T-helper 17 cell (primary cell): Measurements from ENCODE around the gene PAQR3. TPM values are rescaled to one million over a fixed set of nuclear protein-coding genes. Genes with fewer than 3 reads are reported as not detected.
"Not testable (repeated sequence)": the region's sequence is repeated elsewhere in the genome, so short reads cannot be mapped to it uniquely, and the experiment has no call there.

Source experiments
- ATAC-seq: fragments of 150-1000 bp; cut with Tn5 transposase; 2 replicates; pipeline ENCODE4 v1.10.0; 2021; ENCODE audit warnings: mild to moderate bottlenecking, moderate library complexity
- DNase-seq, 3 donors: peaks; one replicate each; pipeline versions ENCODE4 v3.0.0 to v3.0.0-alpha.2; 2020 to 2021
- H3K9me3 ChIP-seq: one replicate; pipeline ENCODE4 v1.7.0; 2013; ENCODE audit warnings: low read length, mild to moderate bottlenecking; ENCODE audit not compliant: control insufficient read depth, poor library complexity, severe bottlenecking
- H3K27ac Mint-ChIP-seq: one replicate; pipeline ENCODE4 v1.8.0; 2022; ENCODE audit warnings: mild to moderate bottlenecking, moderate library complexity, mixed read lengths
- H3K27me3 Mint-ChIP-seq: one replicate; pipeline ENCODE4 v1.8.0; 2022; ENCODE audit warnings: mixed read lengths
- H3K36me3 Mint-ChIP-seq: one replicate; pipeline ENCODE4 v1.8.0; 2022; ENCODE audit warnings: low read depth, mixed read lengths
- H3K4me1 Mint-ChIP-seq: one replicate; pipeline ENCODE4 v1.8.0; 2022; ENCODE audit warnings: mild to moderate bottlenecking, mixed read lengths
- H3K4me3 Mint-ChIP-seq: one replicate; pipeline ENCODE4 v1.8.0; 2022; ENCODE audit warnings: mild to moderate bottlenecking, moderate library complexity, mixed read lengths
- total RNA-seq, 4 donors: library from RNA in 2 of 4; stranded (reverse) in 2 of 4; gene quantifications; one replicate each; pipeline ENCODE4 v1.2.3 and lab custom pipeline; 2022 to 2026

The PAQR3 gene
- total RNA-seq, 2 donors from 2014 or later, result 25.5 to 29.5 TPM

GRCh38 chr4:78910612-78911011 is 28.6 kb downstream of the PAQR3 start:
- no peaks in the 10 kb centered on the region for H3K9me3 ChIP-seq
- Mint-ChIP-seq H3K27ac (no peak overlapping the region), H3K4me3 (no peak overlapping the region), H3K36me3 (no peaks in the 10 kb centered on the region), H3K27me3 (no peaks in the 10 kb centered on the region), H3K4me1 (no peaks in the 10 kb centered on the region)
- DNase-seq, result no peak
- ATAC-seq, result no peak

DNA sequence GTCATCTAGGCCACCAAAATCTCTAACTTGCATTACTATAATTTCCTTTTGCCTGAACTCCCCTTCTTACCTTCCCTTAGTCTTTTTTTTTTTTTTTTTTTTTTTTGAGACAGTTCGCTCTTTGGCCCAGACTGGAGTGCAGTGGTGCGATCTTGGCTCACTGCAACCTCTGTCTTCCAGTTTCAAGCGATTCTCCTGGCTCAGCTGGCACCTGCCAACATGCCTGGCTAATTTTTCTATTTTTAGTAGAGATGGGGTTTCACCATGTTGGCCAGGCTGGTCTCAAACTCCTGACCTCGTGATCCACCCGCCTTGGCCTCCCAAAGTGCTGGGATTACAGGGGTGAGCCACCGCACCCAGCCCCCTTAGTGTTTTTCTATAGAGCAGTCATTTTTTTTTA is 30.3 kb downstream of the PAQR3 start:
- not testable (repeated sequence) for DNase-seq, H3K27ac Mint-ChIP-seq, H3K36me3 Mint-ChIP-seq, ATAC-seq, H3K9me3 ChIP-seq, H3K4me3 Mint-ChIP-seq, H3K27me3 Mint-ChIP-seq, H3K4me1 Mint-ChIP-seq

DNA sequence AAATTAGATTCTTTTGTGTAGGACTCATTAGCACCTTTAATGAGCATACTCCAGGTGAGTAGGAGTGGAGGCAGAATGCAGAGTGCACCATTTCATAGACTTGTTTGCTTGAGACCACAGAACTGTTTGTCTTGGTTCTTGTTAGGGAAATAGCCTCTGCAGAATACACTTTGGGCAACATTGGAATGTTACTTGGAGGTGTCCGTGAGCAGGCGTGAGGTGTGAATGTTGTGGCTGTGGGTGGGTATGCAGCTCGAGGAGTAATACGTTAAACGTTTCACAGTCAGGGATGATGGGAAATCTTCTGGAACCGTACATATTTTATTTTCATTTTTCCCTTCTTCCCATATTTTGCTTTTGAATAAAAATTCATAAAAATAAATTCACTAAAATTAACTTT is 31.6 kb downstream of the PAQR3 start:
- Mint-ChIP-seq H3K4me3 (no peak overlapping the region), H3K4me1 (no peaks in the 10 kb centered on the region), H3K27ac (no peak overlapping the region), H3K27me3 (no peaks in the 10 kb centered on the region), H3K36me3 (no peaks in the 10 kb centered on the region)
- ATAC-seq (no peak), DNase-seq (no peak)
- H3K9me3 ChIP-seq, result no peaks in the 10 kb centered on the region

DNA sequence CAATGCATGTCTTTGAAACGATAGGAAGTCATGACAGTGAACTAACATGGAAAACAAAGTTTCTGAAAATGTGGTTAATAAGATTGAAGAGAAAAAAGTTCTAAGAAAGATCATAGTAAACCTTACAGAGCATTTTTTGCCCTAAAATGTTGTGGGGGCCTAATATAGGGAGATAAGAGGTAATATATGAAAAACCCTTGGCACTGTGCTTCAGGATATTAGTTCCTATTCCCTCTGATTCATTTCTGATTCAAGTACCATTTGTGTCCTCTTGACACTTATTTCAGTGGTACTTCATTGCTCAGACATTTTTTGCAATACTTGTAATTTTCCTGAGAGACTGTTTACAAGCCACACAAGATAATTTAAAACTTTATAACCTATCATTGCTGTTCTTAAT is 35.1 kb downstream of the PAQR3 start:
- Mint-ChIP-seq H3K4me1 (no peaks in the 10 kb centered on the region), H3K27ac (no peak overlapping the region), H3K27me3 (no peaks in the 10 kb centered on the region), H3K36me3 (no peaks in the 10 kb centered on the region), H3K4me3 (no peak overlapping the region)
- H3K9me3 ChIP-seq, result no peaks in the 10 kb centered on the region
- no peak for DNase-seq
- no peak for ATAC-seq

- no peak overlapping the region for H3K27ac Mint-ChIP-seq
- no peak for ATAC-seq
- H3K4me3 Mint-ChIP-seq, result no peak overlapping the region
Measured at GRCh38 chr4:78902298-78902697, 36.9 kb downstream of the PAQR3 start.

GRCh38 chr4:78901882-78902281 is 37.4 kb downstream of the PAQR3 start:
- no peaks in the 10 kb centered on the region for H3K27me3 Mint-ChIP-seq
- no peaks in the 10 kb centered on the region for H3K36me3 Mint-ChIP-seq

More at GRCh38 chr4:78902298-78902697, 36.9 kb downstream of the PAQR3 start:
- Mint-ChIP-seq H3K36me3 (no peaks in the 10 kb centered on the region), H3K4me1 (no peaks in the 10 kb centered on the region), H3K27me3 (no peaks in the 10 kb centered on the region)
- H3K9me3 ChIP-seq, result no peaks in the 10 kb centered on the region
- DNase-seq, result no peak

GRCh38 chr4:78899302-78899701 is 39.9 kb downstream of the PAQR3 start:
- H3K36me3 Mint-ChIP-seq, result no peaks in the 10 kb centered on the region
- no peak for ATAC-seq
- no peaks in the 10 kb centered on the region for H3K4me1 Mint-ChIP-seq
- H3K9me3 ChIP-seq, result no peaks in the 10 kb centered on the region
- H3K4me3 Mint-ChIP-seq, result no peak overlapping the region
- DNase-seq, result no peak
- no peaks in the 10 kb centered on the region for H3K27me3 Mint-ChIP-seq
- H3K27ac Mint-ChIP-seq, result no peak overlapping the region

More at GRCh38 chr4:78901882-78902281, 37.4 kb downstream of the PAQR3 start:
- Mint-ChIP-seq H3K4me1 (no peaks in the 10 kb centered on the region), H3K27ac (no peak overlapping the region), H3K4me3 (no peak overlapping the region)
- ATAC-seq, result no peak
- H3K9me3 ChIP-seq, result no peaks in the 10 kb centered on the region
- no peak for DNase-seq

DNA sequence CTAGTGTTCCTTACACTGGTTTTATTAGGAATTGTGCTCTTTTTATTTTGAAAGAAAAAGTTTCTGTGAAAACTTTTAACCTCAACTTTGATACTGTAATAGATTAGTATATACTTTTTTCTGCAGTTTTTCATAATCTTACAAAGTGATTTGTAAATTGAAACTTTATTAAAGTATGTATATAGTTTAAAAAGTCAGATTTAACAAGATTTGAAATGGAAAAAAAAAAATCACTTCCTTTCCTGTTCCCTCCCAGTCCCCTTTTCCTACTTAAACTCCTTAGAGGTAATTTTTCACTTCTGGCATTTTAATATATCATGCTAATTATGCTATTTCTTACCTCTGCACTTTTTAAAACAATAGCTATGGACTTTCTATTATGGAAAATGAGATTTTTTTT is 49.3 kb downstream of the PAQR3 start:
- Mint-ChIP-seq H3K27me3 (no peaks in the 10 kb centered on the region), H3K4me3 (no peak overlapping the region), H3K27ac (no peak overlapping the region), H3K36me3 (peaks cover 12% of the 10 kb centered on the region), H3K4me1 (peaks cover 10% of the 10 kb centered on the region)
- no peaks in the 10 kb centered on the region for H3K9me3 ChIP-seq
- ATAC-seq (no peak), DNase-seq (no peak)

DNA sequence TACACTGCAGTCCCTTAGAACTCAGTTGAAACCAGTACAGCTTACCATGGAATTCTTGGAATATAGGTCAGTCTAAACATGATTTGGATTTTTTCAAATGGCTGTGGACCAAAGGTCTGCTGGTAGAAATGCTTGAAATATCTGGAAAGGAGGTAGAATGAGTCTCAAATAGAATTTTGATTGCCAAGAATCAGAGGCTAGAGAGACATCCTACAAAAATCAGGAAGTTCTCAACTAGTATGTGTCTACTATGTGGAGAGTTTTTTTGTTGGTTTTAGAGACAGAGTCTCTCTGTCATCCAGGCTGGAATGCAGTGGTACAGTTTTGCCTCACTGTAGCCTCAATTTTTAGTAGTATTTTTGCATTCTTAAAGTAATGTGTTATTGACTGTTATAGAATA is 53.6 kb downstream of the PAQR3 start:
- peaks cover 3% of the 10 kb centered on the region for H3K36me3 Mint-ChIP-seq
- H3K4me3 Mint-ChIP-seq, result no peak overlapping the region
- H3K27ac Mint-ChIP-seq, result no peak overlapping the region
- DNase-seq, result no peak
- H3K9me3 ChIP-seq, result no peaks in the 10 kb centered on the region
- H3K4me1 Mint-ChIP-seq, result peaks cover 6% of the 10 kb centered on the region
- no peaks in the 10 kb centered on the region for H3K27me3 Mint-ChIP-seq
- no peak for ATAC-seq

DNA sequence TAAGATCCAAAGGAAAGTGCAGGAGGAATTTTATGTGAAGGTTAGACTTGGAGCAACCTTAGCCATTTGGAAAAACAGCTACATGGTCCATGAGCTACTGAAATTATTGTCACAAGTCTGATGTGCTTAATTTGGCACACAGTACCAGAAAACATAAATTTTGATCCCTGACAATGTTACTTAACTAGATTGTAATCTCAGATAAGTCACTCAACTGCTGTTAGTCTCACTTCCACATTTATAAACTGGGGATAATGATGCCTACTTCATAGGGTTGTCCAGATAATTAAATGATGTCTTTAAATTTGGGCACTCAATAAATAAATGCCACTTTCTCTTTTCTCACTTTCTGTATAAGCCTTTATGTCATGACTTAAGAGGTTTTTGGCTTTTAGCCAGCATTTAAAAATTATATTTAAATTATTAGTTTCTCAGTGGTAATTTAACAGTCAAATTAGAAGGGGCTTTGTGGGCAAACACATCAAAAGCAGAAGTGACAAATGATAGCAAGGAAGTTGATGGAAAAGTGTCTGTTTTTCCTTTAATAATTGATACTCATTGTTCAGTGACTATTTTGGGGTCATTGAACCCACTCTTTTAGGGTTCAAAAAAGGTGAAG is 58.3 kb downstream of the PAQR3 start:
- H3K9me3 ChIP-seq, result no peaks in the 10 kb centered on the region
- DNase-seq, result no peak
- ATAC-seq, result no peak
- Mint-ChIP-seq H3K36me3 (no peaks in the 10 kb centered on the region), H3K4me1 (no peaks in the 10 kb centered on the region), H3K27me3 (no peaks in the 10 kb centered on the region), H3K27ac (no peak overlapping the region), H3K4me3 (no peak overlapping the region)

GRCh38 chr4:78878031-78878430 is 61.2 kb downstream of the PAQR3 start:
- Mint-ChIP-seq H3K4me1 (no peaks in the 10 kb centered on the region), H3K27me3 (no peaks in the 10 kb centered on the region), H3K4me3 (no peak overlapping the region), H3K27ac (no peak overlapping the region), H3K36me3 (no peaks in the 10 kb centered on the region)
- no peaks in the 10 kb centered on the region for H3K9me3 ChIP-seq
- DNase-seq (no peak), ATAC-seq (no peak)

- Mint-ChIP-seq H3K4me3 (no peak overlapping the region), H3K27me3 (no peaks in the 10 kb centered on the region), H3K27ac (no peak overlapping the region), H3K4me1 (no peaks in the 10 kb centered on the region), H3K36me3 (no peaks in the 10 kb centered on the region)
- ATAC-seq (no peak), DNase-seq (no peak)
- H3K9me3 ChIP-seq, result no peaks in the 10 kb centered on the region
Measured at GRCh38 chr4:78876568-78877320, 62.5 kb downstream of the PAQR3 start.

DNA sequence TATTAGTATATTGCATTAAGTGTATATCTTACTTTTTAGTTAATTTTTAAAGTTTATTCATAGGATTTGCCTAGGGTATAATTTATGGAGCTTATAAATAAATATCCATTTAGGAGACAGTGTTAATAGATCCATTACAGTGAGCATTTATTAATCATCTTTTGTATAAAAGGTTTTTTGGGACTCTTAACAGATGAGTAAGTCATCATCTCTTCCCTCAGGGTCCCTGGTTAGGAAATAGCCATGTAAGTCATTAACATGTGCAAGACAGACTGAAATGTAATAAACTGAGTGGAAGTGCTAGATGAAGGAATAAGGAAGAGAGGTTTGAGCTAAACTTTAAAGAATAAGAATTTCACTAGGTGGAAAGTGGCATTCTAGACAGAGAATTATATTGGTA is 69.2 kb downstream of the PAQR3 start:
- peaks cover 2% of the 10 kb centered on the region for H3K36me3 Mint-ChIP-seq
- ATAC-seq, result no peak
- H3K9me3 ChIP-seq, result no peaks in the 10 kb centered on the region
- no peak overlapping the region for H3K4me3 Mint-ChIP-seq
- H3K27ac Mint-ChIP-seq, result no peak overlapping the region
- no peak for DNase-seq
- H3K4me1 Mint-ChIP-seq, result no peaks in the 10 kb centered on the region
- H3K27me3 Mint-ChIP-seq, result no peaks in the 10 kb centered on the region

DNA sequence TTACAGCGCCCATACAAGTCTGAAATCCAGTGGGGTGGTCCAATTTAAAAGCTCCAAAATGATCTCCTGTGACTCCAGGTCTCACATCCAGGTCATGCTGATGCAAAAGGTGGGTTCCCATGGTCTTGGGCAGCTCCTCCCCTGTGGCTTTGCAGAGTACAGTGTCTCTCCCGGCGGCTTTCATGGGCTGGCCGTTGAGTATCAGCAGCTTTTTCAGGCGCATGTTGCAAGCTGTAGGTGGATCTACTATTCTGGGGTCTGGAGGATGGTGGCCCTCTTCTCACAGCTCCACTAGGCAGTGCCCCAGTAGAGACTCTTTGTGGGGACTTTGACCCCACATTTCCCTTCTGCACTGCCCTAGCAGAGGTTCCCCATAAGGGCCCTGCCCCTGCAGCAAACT is 70.5 kb downstream of the PAQR3 start:
- not testable (repeated sequence) for H3K36me3 Mint-ChIP-seq, H3K4me1 Mint-ChIP-seq, H3K27me3 Mint-ChIP-seq

More for the DNA sequence above, 70.5 kb downstream of the PAQR3 start:
- H3K9me3 ChIP-seq, H3K27ac Mint-ChIP-seq, ATAC-seq, H3K4me3 Mint-ChIP-seq, DNase-seq: not testable (repeated sequence)
